Adrenal gland (tissue), 5 donors: Measurements from ENCODE around the gene DDX31.

Source experiments
- POLR2A ChIP-seq, 2 donors: fragments of 450-650 bp; IDR thresholded peaks; one replicate each; pipeline ENCODE4 v1.6.1; 2017; ENCODE audit warnings: antibody characterized with exemption in 2 of 2, mild to moderate bottlenecking in 2 of 2, moderate library complexity in 1 of 2
- TF ChIP-seq, protein P1 (sequence below), 6 experiments: fragments of 450-650 bp in 4 of 6; fragments of 200-600 bp in 2 of 6; sonication (generic) in 1 of 6; IDR thresholded peaks; 1 replicate in 5 of 6; 2 replicates in 1 of 6; pipeline versions ENCODE4 v1.5.1 to v1.8.0; 2016 to 2021; ENCODE audit warnings: antibody characterized with exemption in 6 of 6, mild to moderate bottlenecking in 2 of 6, moderate library complexity in 1 of 6
- donor health status: DM: no; HTN: no; CAD: no.

- TF ChIP-seq, protein P1, sequence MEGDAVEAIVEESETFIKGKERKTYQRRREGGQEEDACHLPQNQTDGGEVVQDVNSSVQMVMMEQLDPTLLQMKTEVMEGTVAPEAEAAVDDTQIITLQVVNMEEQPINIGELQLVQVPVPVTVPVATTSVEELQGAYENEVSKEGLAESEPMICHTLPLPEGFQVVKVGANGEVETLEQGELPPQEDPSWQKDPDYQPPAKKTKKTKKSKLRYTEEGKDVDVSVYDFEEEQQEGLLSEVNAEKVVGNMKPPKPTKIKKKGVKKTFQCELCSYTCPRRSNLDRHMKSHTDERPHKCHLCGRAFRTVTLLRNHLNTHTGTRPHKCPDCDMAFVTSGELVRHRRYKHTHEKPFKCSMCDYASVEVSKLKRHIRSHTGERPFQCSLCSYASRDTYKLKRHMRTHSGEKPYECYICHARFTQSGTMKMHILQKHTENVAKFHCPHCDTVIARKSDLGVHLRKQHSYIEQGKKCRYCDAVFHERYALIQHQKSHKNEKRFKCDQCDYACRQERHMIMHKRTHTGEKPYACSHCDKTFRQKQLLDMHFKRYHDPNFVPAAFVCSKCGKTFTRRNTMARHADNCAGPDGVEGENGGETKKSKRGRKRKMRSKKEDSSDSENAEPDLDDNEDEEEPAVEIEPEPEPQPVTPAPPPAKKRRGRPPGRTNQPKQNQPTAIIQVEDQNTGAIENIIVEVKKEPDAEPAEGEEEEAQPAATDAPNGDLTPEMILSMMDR (IDR thresholded peaks at IDR 0.05): no peak
- no peak for TF ChIP-seq POLR2A (IDR thresholded peaks at IDR 0.05)
Observed at GRCh38 chr9:132552041-132552440, 117.7 kb downstream of the DDX31 start.
